NCI-H526 (cell line): ENCODE results near the gene GALNS.

ENCODE experiments used
- DNase-seq, 2 experiments: peaks; one replicate each; lab custom pipeline; 2025; lab: John Stamatoyannopoulos, UW

The GALNS gene

GRCh38 chr16:88770461-88771293, 86.1 kb downstream of the GALNS start:
- peak; percentile 9 to 69 for DNase-seq

- peak; percentile 35 to 80 for DNase-seq
These were observed 86.9 kb downstream of the GALNS start for GRCh38 chr16:88769617-88770460.

GRCh38 chr16:88768071-88768783, 88.5 kb downstream of the GALNS start:
- DNase-seq = no peak

- no peak for DNase-seq
These were observed 89.1 kb downstream of the GALNS start for GRCh38 chr16:88767546-88768070.

DNA sequence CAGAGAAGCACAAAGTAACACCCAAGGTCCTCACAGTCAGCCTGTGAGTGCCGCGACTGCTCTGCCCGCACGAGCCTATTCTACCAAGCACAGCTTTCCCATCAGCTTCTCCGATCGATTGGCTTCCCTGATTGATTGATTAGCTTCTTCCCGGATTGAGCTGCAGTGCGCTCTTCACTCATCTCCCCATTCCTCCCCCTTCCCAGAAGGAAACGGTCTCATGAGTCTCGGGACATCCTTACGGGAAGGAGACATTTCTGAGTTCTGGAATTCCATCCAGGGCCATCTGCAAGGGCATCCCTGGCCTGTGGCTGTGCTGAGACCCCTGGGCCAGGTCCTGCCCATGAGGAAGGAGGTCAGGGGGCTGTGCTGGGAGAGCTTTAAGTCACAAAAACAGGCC, 89.8 kb downstream of the GALNS start:
- no peak for DNase-seq

DNA sequence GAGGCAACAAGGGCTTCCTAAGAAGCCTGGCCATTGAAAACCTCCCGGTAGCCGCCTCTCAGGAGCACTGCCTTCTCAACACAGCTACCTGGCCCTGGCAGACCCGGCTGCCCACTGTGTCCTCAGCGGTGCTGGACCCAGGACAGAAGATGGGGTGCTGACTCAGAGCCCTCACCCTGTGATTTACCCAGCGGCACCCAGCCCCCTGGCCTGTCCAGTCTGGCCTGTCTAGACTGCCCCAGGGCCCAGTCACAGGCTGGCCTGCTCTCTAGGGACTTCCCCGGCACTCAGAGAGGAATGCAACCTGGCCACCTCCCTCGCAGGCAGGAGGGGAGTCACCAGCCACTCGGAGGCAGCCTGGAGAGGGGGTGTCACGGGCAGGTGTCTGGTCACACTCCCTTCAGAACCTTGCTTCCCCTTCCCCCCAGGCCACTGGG, 91.8 kb downstream of the GALNS start:
- no peak for DNase-seq

GRCh38 chr16:88764080-88764479, 92.7 kb downstream of the GALNS start:
- DNase-seq = no peak
